CD8-positive, alpha-beta memory T cell (primary cell): ENCODE results near the gene ZNF829. TPM values are rescaled to one million over a fixed set of nuclear protein-coding genes. Genes with fewer than 3 reads are reported as not detected.

Experiments used
- CTCF ChIA-PET: fragments of 350-600 bp; sonication (Branson Sonifier 250); formaldehyde crosslinking; loops from one replicate; lab custom pipeline; 2021; ENCODE audit warnings: antibody characterized with exemption; lab: Charles Lee
- POLR2A ChIA-PET: fragments of 350-600 bp; sonication (Branson Sonifier 250); formaldehyde crosslinking; loops from one replicate; lab custom pipeline; 2021; ENCODE audit warnings: antibody characterized with exemption; lab: Charles Lee
- DNase-seq, 5 donors: peaks; one replicate each; pipeline versions ENCODE4 v3.0.0 to v3.0.0-alpha.2; 2020 to 2022; ENCODE audit warnings: mixed read lengths in 1 of 5
- H3K27ac ChIP-seq: one replicate; pipeline ENCODE4 v1.7.0; 2013; ENCODE audit warnings: low read depth, mild to moderate bottlenecking, low read length, moderate library complexity
- H3K27me3 ChIP-seq: 2 replicates; pipeline ENCODE4 v1.7.0; 2013; ENCODE audit warnings: low read length, mild to moderate bottlenecking; ENCODE audit not compliant: insufficient read depth, poor library complexity, severe bottlenecking
- H3K36me3 ChIP-seq: 2 replicates; pipeline ENCODE4 v1.7.0; 2013; ENCODE audit warnings: mild to moderate bottlenecking, low read length, moderate library complexity; ENCODE audit not compliant: insufficient read depth
- H3K4me1 ChIP-seq: 2 replicates; pipeline ENCODE4 v1.7.0; 2013; ENCODE audit warnings: mild to moderate bottlenecking, low read length, moderate library complexity; ENCODE audit not compliant: insufficient read depth
- H3K4me3 ChIP-seq: 2 replicates; pipeline ENCODE4 v1.7.0; 2013; ENCODE audit warnings: mild to moderate bottlenecking, low read length
- H3K9me3 ChIP-seq: 2 replicates; pipeline ENCODE4 v1.7.0; 2013; ENCODE audit warnings: mild to moderate bottlenecking, low read length
- H3K27ac Mint-ChIP-seq, 8 donors: one replicate each; pipeline ENCODE4 v1.8.0; 2020 to 2021; ENCODE audit warnings: mixed read lengths in 8 of 8, mild to moderate bottlenecking in 6 of 8, inconsistent platforms in 3 of 8, moderate library complexity in 3 of 8
- H3K27me3 Mint-ChIP-seq, 2 donors: one replicate each; pipeline ENCODE4 v1.8.0; 2020 to 2021; ENCODE audit warnings: mixed read lengths in 2 of 2, mild to moderate bottlenecking in 1 of 2, moderate library complexity in 1 of 2
- H3K36me3 Mint-ChIP-seq, 3 donors: one replicate each; pipeline ENCODE4 v1.8.0; 2020 to 2021; ENCODE audit warnings: mixed read lengths in 3 of 3, inconsistent platforms in 1 of 3, mild to moderate bottlenecking in 1 of 3
- H3K4me1 Mint-ChIP-seq, 3 donors: one replicate each; pipeline ENCODE4 v1.8.0; 2020 to 2021; ENCODE audit warnings: mixed read lengths in 3 of 3, inconsistent platforms in 1 of 3, mild to moderate bottlenecking in 1 of 3
- H3K4me3 Mint-ChIP-seq, 7 donors: one replicate each; pipeline ENCODE4 v1.8.0; 2020 to 2021; ENCODE audit warnings: mixed read lengths in 7 of 7, mild to moderate bottlenecking in 6 of 7, moderate library complexity in 4 of 7, inconsistent platforms in 2 of 7
- H3K9me3 Mint-ChIP-seq, 5 donors: one replicate each; pipeline ENCODE4 v1.8.0; 2020 to 2022; ENCODE audit warnings: mixed read lengths in 5 of 5, mild to moderate bottlenecking in 3 of 5, moderate library complexity in 2 of 5, inconsistent platforms in 1 of 5
- polyA plus RNA-seq: library from polyadenylated mRNA; unstranded; fragments of 300-500 nt; fragmentation: Illumina TruSeq; gene quantifications from one replicate; pipeline ENCODE4 v1.2.3, GENCODE V29; 2021
- total RNA-seq, 2 experiments: library from RNA; stranded (reverse); gene quantifications; one replicate each; pipeline ENCODE4 v1.2.3, GENCODE V29; 2021

Gene ZNF829
- total and polyA plus RNA-seq, 3 experiments from 2014 or later: 4.9 to 7.7 (median 5.9) TPM

GRCh38 chr19:36849701-36850558, 66.2 kb downstream of the ZNF829 start:
- Mint-ChIP-seq H3K27ac (no peak overlapping the region), H3K4me3 (no peak overlapping the region), H3K36me3 (peaks cover 19 to 35% (median 24%) of the 10 kb centered on the region in 3 donors), H3K9me3 (peaks cover 0 to 10% (median 4%) of the 10 kb centered on the region in 5 donors), H3K4me1 (peaks cover 15 to 27% (median 19%) of the 10 kb centered on the region in 3 donors), H3K27me3 (no peaks in the 10 kb centered on the region)
- H3K27ac ChIP-seq: peak overlapping the region; percentile 68
- ChIA-PET POLR2A (interaction anchor here (0.8 to 2.6 kb wide), 9 partner anchors 12 to 657 kb away, joined by 3 to 49 read pairs (median 6); partner anchors contain the start of genes ZNF146, ZNF260, ZNF382 and ZNF565), CTCF (interaction anchor here (1.0 to 2.3 kb wide), 3 partner anchors 12 to 322 kb away, joined by 4 to 17 read pairs (median 5); partner anchors contain the start of genes ZNF585A and ZNF790)
- H3K36me3 ChIP-seq: no peaks in the 10 kb centered on the region
- H3K9me3 ChIP-seq: no peaks in the 10 kb centered on the region
- no peaks in the 10 kb centered on the region for H3K27me3 ChIP-seq
- H3K4me1 ChIP-seq: peaks cover 18% of the 10 kb centered on the region
- H3K4me3 ChIP-seq: peak overlapping the region; percentile 91
- DNase-seq: peak; percentile 77 to 92 (median 84)

GRCh38 chr19:36847968-36848367, 68.1 kb downstream of the ZNF829 start:
- Histone ChIP-seq H3K4me3 (no peak overlapping the region), H3K4me1 (peaks cover 18% of the 10 kb centered on the region), H3K27ac (no peak overlapping the region), H3K9me3 (no peaks in the 10 kb centered on the region), H3K27me3 (no peaks in the 10 kb centered on the region), H3K36me3 (no peaks in the 10 kb centered on the region)
- H3K9me3 Mint-ChIP-seq: peaks cover 0 to 4% (median 2%) of the 10 kb centered on the region in 5 donors
- DNase-seq: no peak
- peaks cover 9 to 28% (median 21%) of the 10 kb centered on the region in 3 donors for H3K36me3 Mint-ChIP-seq
- peaks cover 13 to 20% (median 15%) of the 10 kb centered on the region in 3 donors for H3K4me1 Mint-ChIP-seq
- peak overlapping the region in 5 of 8 donors; percentile 70 to 95 (median 95) for H3K27ac Mint-ChIP-seq
- POLR2A ChIA-PET: no interaction called here
- H3K4me3 Mint-ChIP-seq: peak overlapping the region in 4 of 7 donors; percentile 74 to 84 (median 80)
- CTCF ChIA-PET: no interaction called here
- no peaks in the 10 kb centered on the region for H3K27me3 Mint-ChIP-seq

GRCh38 chr19:36838784-36839324, 77.2 kb downstream of the ZNF829 start:
- H3K36me3 Mint-ChIP-seq: peaks cover 15 to 42% (median 31%) of the 10 kb centered on the region in 3 donors
- Histone ChIP-seq H3K4me1 (peaks cover 14% of the 10 kb centered on the region), H3K4me3 (peak overlapping the region; percentile 69), H3K9me3 (peaks cover 14% of the 10 kb centered on the region), H3K27ac (no peak overlapping the region), H3K27me3 (no peaks in the 10 kb centered on the region), H3K36me3 (no peaks in the 10 kb centered on the region)
- H3K4me1 Mint-ChIP-seq: peaks cover 5 to 21% (median 12%) of the 10 kb centered on the region in 3 donors
- no peaks in the 10 kb centered on the region for H3K27me3 Mint-ChIP-seq
- ChIA-PET POLR2A (interaction anchor here (0.6 to 3.1 kb wide), 3 partner anchors 11 to 310 kb away, joined by 6 to 49 read pairs (median 8); partner anchors contain the start of genes ZNF260 and ZNF345), CTCF (interaction anchor here (1.9 kb wide), 1 partner anchor 11 kb away, joined by 17 read pairs; the partner anchor contains the start of gene ZNF345)
- peaks cover 12 to 23% (median 18%) of the 10 kb centered on the region in 5 donors for H3K9me3 Mint-ChIP-seq
- H3K4me3 Mint-ChIP-seq: no peak overlapping the region
- H3K27ac Mint-ChIP-seq: peak overlapping the region in 3 of 8 donors; percentile 3 to 39 (median 36)
- DNase-seq: no peak

Other genes starting within 250 kb of the ZNF829 start
- gene ZNF461, start 249.5 kb downstream of the ZNF829 start, total RNA-seq: 1 to 10 TPM; 6.9 to 8.1 TPM
- gene ZNF461, start 249.5 kb downstream of the ZNF829 start, polyA plus RNA-seq: 4.9 TPM
- 1 to 10 TPM; 7.2 to 9.4 TPM for gene ZNF567, start 228.7 kb downstream of the ZNF829 start, total RNA-seq
- 14.7 TPM for gene ZNF567, start 228.7 kb downstream of the ZNF829 start, polyA plus RNA-seq
- 1 to 10 TPM; 6.1 to 6.9 TPM for gene ZNF850, start 143.5 kb downstream of the ZNF829 start, total RNA-seq
- gene ZNF850, start 143.5 kb downstream of the ZNF829 start, polyA plus RNA-seq: 0.76 TPM
- 1 to 10 TPM; 6.4 to 7.0 TPM for gene ZNF790, start 77.9 kb downstream of the ZNF829 start, total RNA-seq
- 6.8 TPM for gene ZNF790, start 77.9 kb downstream of the ZNF829 start, polyA plus RNA-seq
- 1 to 10 TPM; 3.9 to 4.9 TPM for gene ZNF345, start 65.4 kb downstream of the ZNF829 start, total RNA-seq
- gene ZNF345, start 65.4 kb downstream of the ZNF829 start, polyA plus RNA-seq: 5.2 TPM
- gene ZNF568, start within 50 bp of the ZNF829 start, total RNA-seq: 10 to 100 TPM in 1 of 2 experiments, 1 to 10 TPM in 1; 8.7 to 10.4 TPM
- 10.9 TPM for gene ZNF568, start within 50 bp of the ZNF829 start, polyA plus RNA-seq
- gene ZNF420, start 162.1 kb upstream of the ZNF829 start, total RNA-seq: 10 to 100 TPM; 15.6 to 19.2 TPM
- gene ZNF420, start 162.1 kb upstream of the ZNF829 start, polyA plus RNA-seq: 24.7 TPM